ENCODE measurements around the gene SRCAP.
A peak's percentile ranks its signal among the peaks of the same experiment; 100 is the strongest.

SRCAP gene

DNA sequence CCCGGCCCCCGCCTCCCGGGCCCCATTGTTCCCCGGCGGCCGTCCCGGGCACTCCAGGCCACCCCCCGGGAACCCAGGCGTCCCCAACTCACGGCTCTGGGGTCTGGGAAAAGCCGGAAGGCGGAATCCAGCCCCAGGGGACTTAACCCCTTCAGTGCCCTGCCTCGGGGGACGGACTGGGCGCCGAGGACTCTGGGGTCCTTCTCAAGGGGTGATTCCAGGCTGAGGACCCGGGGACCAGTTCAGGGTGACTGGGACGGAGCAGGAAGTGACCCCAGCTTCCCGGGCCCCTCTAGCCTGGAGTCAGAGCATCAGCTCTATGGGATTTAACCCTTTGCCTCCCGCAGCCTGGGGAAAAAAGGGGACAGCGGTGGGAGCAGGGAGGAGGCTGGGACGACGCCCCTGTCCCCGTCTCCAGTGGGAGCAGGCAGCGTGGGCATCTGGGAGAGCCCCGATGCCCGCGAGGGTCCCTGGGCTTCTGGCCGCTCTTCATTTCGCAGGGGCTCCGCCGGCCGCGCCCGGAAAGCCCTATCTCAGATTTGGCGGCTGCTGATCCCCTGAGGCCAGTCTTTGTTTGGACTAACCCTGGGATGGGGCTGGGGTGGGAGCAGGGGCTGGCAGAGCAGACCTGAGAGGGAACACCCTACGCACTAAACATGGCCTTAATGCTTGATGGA lies 88.1 kb downstream of the SRCAP start, which contains the start of gene ZNF629:
TSS of gene ZNF629 (minus strand) at position 270 of the 677 bp plus-strand sequence. CDS start 2,723 bp downstream, outside the sequence.
- no peak for TF ChIP-seq FOXP2 (optimal IDR thresholded peaks at IDR 0.05; ENCODE audit: borderline replicate concordance, extremely low read depth, extremely low read length, insufficient read depth)
- TF ChIP-seq, protein P1, sequence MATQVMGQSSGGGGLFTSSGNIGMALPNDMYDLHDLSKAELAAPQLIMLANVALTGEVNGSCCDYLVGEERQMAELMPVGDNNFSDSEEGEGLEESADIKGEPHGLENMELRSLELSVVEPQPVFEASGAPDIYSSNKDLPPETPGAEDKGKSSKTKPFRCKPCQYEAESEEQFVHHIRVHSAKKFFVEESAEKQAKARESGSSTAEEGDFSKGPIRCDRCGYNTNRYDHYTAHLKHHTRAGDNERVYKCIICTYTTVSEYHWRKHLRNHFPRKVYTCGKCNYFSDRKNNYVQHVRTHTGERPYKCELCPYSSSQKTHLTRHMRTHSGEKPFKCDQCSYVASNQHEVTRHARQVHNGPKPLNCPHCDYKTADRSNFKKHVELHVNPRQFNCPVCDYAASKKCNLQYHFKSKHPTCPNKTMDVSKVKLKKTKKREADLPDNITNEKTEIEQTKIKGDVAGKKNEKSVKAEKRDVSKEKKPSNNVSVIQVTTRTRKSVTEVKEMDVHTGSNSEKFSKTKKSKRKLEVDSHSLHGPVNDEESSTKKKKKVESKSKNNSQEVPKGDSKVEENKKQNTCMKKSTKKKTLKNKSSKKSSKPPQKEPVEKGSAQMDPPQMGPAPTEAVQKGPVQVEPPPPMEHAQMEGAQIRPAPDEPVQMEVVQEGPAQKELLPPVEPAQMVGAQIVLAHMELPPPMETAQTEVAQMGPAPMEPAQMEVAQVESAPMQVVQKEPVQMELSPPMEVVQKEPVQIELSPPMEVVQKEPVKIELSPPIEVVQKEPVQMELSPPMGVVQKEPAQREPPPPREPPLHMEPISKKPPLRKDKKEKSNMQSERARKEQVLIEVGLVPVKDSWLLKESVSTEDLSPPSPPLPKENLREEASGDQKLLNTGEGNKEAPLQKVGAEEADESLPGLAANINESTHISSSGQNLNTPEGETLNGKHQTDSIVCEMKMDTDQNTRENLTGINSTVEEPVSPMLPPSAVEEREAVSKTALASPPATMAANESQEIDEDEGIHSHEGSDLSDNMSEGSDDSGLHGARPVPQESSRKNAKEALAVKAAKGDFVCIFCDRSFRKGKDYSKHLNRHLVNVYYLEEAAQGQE (IDR thresholded peaks at IDR 0.05; ENCODE audit: insufficient read depth in 1 of 2, low read depth in 2 of 2, low read length in 2 of 2) = no peak
- peak; percentile 77; the same call in 1 of the 2 replicates for TF ChIP-seq TAF1 (IDR thresholded peaks at IDR 0.05; ENCODE audit: borderline replicate concordance, insufficient read depth, low read length)
- TF ChIP-seq SIN3A (IDR thresholded peaks at IDR 0.05; ENCODE audit: borderline replicate concordance, insufficient read depth, low read length) = peak; percentile 63; the same call in 1 of the 2 replicates

DNA sequence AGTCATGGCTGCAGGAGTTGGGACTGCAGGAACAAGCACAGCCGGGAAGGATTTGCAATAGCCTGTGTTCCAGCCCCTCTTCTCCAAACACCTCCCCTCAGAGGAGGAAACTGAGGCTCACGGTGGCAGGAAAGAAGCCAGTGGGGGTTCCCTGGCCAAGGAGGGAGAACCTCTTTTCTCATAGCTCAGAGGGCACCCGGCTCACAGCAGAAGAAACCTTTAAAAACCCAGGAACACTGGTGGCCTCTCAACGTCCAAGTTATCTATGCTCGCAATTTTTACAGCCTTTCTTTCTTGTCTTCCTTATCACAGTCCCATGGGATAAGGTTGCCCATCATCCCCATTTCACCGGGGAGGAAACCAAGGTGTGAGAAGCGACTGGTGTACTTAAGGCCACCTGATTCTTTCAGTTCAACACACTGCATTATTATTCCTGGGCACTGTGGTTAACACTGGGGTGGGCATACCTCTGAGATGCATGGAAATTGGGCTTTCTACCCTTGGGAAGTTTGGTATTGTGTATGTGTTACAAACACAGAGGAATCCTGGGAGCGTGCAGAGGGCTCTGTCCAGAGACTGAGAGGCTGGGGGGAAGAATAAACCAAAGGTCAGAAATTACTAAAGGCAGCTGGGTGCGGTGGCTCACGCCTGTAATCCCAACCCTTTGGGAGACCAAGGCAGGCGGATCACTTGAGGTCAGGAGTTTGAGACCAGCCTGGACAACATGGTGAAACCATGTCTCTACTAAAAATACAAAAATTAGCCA lies 88.8 kb downstream of the SRCAP start:
- TF ChIP-seq, protein P1 (IDR thresholded peaks at IDR 0.05; ENCODE audit: insufficient read depth in 1 of 2, low read depth in 2 of 2, low read length in 2 of 2) = no peak
- TF ChIP-seq TAF1 (IDR thresholded peaks at IDR 0.05; ENCODE audit: borderline replicate concordance, insufficient read depth, low read length) (no peak), FOXP2 (optimal IDR thresholded peaks at IDR 0.05; ENCODE audit: borderline replicate concordance, extremely low read depth, extremely low read length, insufficient read depth) (no peak), POLR2AphosphoS5 (IDR thresholded peaks at IDR 0.05; ENCODE audit: low read depth, low read length) (no peak), SIN3A (IDR thresholded peaks at IDR 0.05; ENCODE audit: borderline replicate concordance, insufficient read depth, low read length) (no peak)
